ENCODE data around the gene PERP.
"Not testable (repeated sequence)": the region's sequence is repeated elsewhere in the genome, so short reads cannot be mapped to it uniquely, and the experiment has no call there.

The PERP gene

GRCh38 chr6:138105446-138105845 lies 1.8 kb downstream of the PERP start:
- no peak for DNase-seq (ENCODE audit: low read depth)

GRCh38 chr6:138104618-138105213 lies 2.5 kb downstream of the PERP start:
- no peak for DNase-seq (ENCODE audit: low read depth)

- DNase-seq (ENCODE audit: low read depth) = no peak
These were observed 3.3 kb downstream of the PERP start for GRCh38 chr6:138103871-138104270.

- DNase-seq (ENCODE audit: low read depth) = no peak
These were observed 5.1 kb downstream of the PERP start for GRCh38 chr6:138101946-138102731.

GRCh38 chr6:138099832-138100231 lies 7.4 kb downstream of the PERP start:
- no peak for DNase-seq (ENCODE audit: low read depth)

- no peak for DNase-seq (ENCODE audit: low read depth)
These were observed 8.9 kb downstream of the PERP start for GRCh38 chr6:138098306-138098705.

GRCh38 chr6:138094260-138094659 lies 13.0 kb downstream of the PERP start:
- DNase-seq (ENCODE audit: low read depth) = no peak

- DNase-seq (ENCODE audit: low read depth) = no peak
These were observed 13.6 kb downstream of the PERP start for GRCh38 chr6:138093632-138094031.

GRCh38 chr6:138092686-138093085 lies 14.5 kb downstream of the PERP start:
- no peak for DNase-seq (ENCODE audit: low read depth)

GRCh38 chr6:138089325-138089724 lies 17.9 kb downstream of the PERP start:
- DNase-seq (ENCODE audit: low read depth) = no peak

GRCh38 chr6:138088326-138088762 lies 18.9 kb downstream of the PERP start:
- DNase-seq (ENCODE audit: low read depth) = no peak

- DNase-seq (ENCODE audit: low read depth) = no peak
These were observed 19.5 kb downstream of the PERP start for GRCh38 chr6:138087593-138088325.

- no peak for DNase-seq (ENCODE audit: low read depth)
These were observed 20.5 kb downstream of the PERP start for GRCh38 chr6:138086573-138087196.

GRCh38 chr6:138085839-138086222 lies 21.4 kb downstream of the PERP start:
- no peak for DNase-seq (ENCODE audit: low read depth)

- DNase-seq (ENCODE audit: low read depth) = no peak
These were observed 22.0 kb downstream of the PERP start for GRCh38 chr6:138084904-138085838.

- no peak for DNase-seq (ENCODE audit: low read depth)
These were observed 25.0 kb downstream of the PERP start for GRCh38 chr6:138082232-138082631.

GRCh38 chr6:138079556-138079955 lies 27.7 kb downstream of the PERP start:
- not testable (repeated sequence) for DNase-seq (ENCODE audit: low read depth)

GRCh38 chr6:138078491-138078890 lies 28.7 kb downstream of the PERP start:
- no peak for DNase-seq (ENCODE audit: low read depth)

GRCh38 chr6:138073264-138073663 lies 34.0 kb downstream of the PERP start:
- no peak for DNase-seq (ENCODE audit: low read depth)

GRCh38 chr6:138063726-138064125 lies 43.5 kb downstream of the PERP start:
- no peak for DNase-seq (ENCODE audit: low read depth)

GRCh38 chr6:138054982-138055381 lies 52.2 kb downstream of the PERP start:
- DNase-seq (ENCODE audit: low read depth) = no peak
